ENCODE results near the gene KRT2. TPM values are rescaled to one million over a fixed set of nuclear protein-coding genes. Genes with fewer than 3 reads are reported as not detected.
A peak's percentile ranks its signal among the peaks of the same experiment; 100 is the strongest.

The KRT2 gene
- total RNA-seq, 1 donor from 2014 or later = not detected

DNA sequence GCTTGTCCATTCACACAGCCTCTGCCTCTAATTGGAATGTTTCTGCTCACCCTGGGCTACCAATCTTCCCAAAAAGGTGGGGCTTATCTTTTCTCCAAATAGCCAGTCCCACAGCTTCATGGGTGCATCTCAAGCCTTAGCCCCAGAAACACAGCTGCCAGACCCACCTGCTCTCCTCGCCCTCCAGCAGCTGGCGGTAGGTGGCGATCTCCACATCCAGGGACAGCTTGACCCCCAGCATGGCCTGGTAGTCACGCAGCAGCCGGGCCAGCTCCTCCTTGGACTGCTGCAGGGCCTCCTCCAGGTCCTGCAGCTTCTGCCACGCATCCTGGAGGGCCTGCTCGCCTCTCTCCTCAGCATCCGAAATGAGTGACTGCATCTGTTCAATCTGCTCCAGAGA, 40.2 kb upstream of the KRT2 start:
- H3K27ac ChIP-seq (ENCODE audit: low read depth, low read length) = no peak overlapping the region
- H3K27me3 ChIP-seq (ENCODE audit: control insufficient read depth in 3 of 3, insufficient read depth in 3 of 3, low read length in 3 of 3) = peaks cover 54 to 68% (median 63%) of the 10 kb centered on the region in 3 donors
- H3K9ac ChIP-seq (ENCODE audit: low read depth in 1 of 3, low read length in 3 of 3) = no peak overlapping the region
- no peaks in the 10 kb centered on the region for H3K9me3 ChIP-seq (ENCODE audit: control insufficient read depth in 3 of 3, low read length in 3 of 3)
- peaks cover 0 to 7% (median 4%) of the 10 kb centered on the region in 3 donors for H3K4me1 ChIP-seq (ENCODE audit: control insufficient read depth in 3 of 3, insufficient read depth in 3 of 3, low read length in 3 of 3)
- H3K36me3 ChIP-seq (ENCODE audit: control insufficient read depth in 3 of 3, insufficient read depth in 3 of 3, low read length in 3 of 3) = no peaks in the 10 kb centered on the region
- no peak overlapping the region for H3K4me3 ChIP-seq (ENCODE audit: low read length in 3 of 3)

DNA sequence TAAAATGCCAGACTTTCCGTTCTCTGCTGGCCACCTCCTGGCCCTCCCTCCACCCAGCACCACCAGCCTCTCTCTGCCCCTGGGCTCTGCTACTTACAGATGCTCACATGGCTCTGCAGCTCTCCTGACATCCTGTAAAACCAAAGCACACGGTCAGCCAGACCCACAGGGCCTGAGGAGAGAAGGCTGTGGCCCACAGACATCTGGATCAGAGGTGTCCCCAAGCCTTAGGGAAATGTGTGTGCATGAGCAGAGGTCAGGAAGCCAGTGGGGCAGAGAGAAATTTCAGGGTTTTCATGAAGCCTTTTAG, 39.8 kb upstream of the KRT2 start:
- H3K36me3 ChIP-seq (ENCODE audit: control insufficient read depth in 3 of 3, insufficient read depth in 3 of 3, low read length in 3 of 3) = no peaks in the 10 kb centered on the region
- no peak overlapping the region for H3K27ac ChIP-seq (ENCODE audit: low read depth, low read length)
- H3K27me3 ChIP-seq (ENCODE audit: control insufficient read depth in 3 of 3, insufficient read depth in 3 of 3, low read length in 3 of 3) = peaks cover 52 to 68% (median 65%) of the 10 kb centered on the region in 3 donors
- no peak overlapping the region for H3K4me3 ChIP-seq (ENCODE audit: low read length in 3 of 3)
- no peak overlapping the region for H3K9ac ChIP-seq (ENCODE audit: low read depth in 1 of 3, low read length in 3 of 3)
- H3K4me1 ChIP-seq (ENCODE audit: control insufficient read depth in 3 of 3, insufficient read depth in 3 of 3, low read length in 3 of 3) = peaks cover 0 to 7% (median 4%) of the 10 kb centered on the region in 3 donors
- H3K9me3 ChIP-seq (ENCODE audit: control insufficient read depth in 3 of 3, low read length in 3 of 3) = no peaks in the 10 kb centered on the region

DNA sequence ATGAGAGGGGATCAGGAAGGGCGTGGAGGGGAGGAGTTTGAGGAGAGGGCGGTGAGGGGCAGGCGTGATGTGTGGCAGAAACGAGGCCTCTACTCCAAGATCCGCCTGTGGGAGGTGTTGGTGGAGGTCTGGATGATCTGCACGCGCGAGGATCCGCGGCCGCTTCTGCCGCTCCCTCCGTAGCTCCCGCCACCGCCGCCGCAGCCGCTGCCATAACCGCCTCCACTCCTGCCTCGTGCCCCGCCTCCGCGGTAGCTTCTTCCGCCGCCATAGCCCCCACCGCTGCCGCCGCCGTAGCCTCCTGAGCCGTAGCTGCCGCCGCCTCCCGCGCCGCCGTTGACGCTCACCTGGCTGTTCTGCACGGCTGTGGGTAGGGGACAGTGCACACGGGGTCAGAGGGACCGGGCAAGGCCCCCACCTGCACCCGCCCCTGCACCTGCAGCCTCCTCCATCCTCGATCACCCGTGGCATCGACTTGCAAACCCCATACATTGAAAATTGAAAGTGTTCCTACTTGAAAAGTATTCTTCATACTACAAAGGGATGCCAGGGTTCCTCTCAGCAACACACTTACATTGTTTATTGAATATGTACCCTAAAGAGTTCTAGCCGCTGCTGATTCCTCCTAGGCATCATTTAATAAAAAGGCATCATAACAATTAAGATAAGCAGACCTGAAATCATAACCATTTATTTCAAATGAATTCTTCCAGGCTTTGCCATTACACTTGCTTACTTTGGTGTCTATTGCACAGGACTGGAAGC, 39.2 kb upstream of the KRT2 start:
- Histone ChIP-seq H3K36me3 (ENCODE audit: control insufficient read depth in 3 of 3, insufficient read depth in 3 of 3, low read length in 3 of 3) (no peaks in the 10 kb centered on the region), H3K4me1 (ENCODE audit: control insufficient read depth in 3 of 3, insufficient read depth in 3 of 3, low read length in 3 of 3) (peaks cover 0 to 7% (median 4%) of the 10 kb centered on the region in 3 donors), H3K27me3 (ENCODE audit: control insufficient read depth in 3 of 3, insufficient read depth in 3 of 3, low read length in 3 of 3) (peaks cover 51 to 69% (median 67%) of the 10 kb centered on the region in 3 donors), H3K27ac (ENCODE audit: low read depth, low read length) (no peak overlapping the region), H3K9ac (ENCODE audit: low read depth in 1 of 3, low read length in 3 of 3) (no peak overlapping the region), H3K9me3 (ENCODE audit: control insufficient read depth in 3 of 3, low read length in 3 of 3) (no peaks in the 10 kb centered on the region), H3K4me3 (ENCODE audit: low read length in 3 of 3) (peak overlapping the region in 2 of 3 donors; percentile 40 to 45)

DNA sequence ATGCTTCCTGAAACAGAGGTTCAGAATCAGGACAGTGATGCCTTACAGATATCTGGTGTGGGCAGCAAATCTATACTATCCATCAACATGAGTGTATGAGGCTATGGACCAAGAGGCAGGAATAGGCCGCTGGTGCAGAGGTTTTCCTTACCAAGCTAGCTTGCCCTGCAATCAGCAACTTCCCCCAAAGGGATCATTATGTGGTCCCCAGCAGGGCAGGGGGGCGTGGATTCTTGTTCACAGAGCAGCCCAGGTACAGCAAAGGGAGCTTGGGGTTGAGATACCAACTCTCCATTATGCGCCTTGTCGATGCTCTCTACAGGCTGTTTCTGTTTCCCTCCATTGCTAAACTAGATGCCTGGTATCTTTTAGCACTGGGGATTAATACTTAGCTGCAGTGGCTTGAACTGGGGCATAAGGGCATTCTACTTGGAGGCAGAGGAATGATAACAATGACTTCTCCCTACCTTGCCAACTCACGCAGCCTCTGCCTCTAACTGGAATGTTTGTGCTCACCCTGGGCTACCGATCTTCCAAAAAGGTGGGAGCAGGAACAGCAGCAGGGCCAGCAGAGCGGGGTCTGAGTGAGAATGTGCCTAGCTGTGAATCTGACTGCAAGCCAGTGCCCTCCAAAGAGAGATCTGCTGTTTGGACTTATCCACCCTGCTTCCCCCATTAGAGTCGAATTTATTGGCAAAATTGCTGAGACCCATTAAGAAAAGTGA, 38.5 kb upstream of the KRT2 start:
- Histone ChIP-seq H3K9me3 (ENCODE audit: control insufficient read depth in 3 of 3, low read length in 3 of 3) (no peaks in the 10 kb centered on the region), H3K4me3 (ENCODE audit: low read length in 3 of 3) (peak overlapping the region in 2 of 3 donors; percentile 40 to 45), H3K27me3 (ENCODE audit: control insufficient read depth in 3 of 3, insufficient read depth in 3 of 3, low read length in 3 of 3) (peaks cover 52 to 69% (median 66%) of the 10 kb centered on the region in 3 donors), H3K4me1 (ENCODE audit: control insufficient read depth in 3 of 3, insufficient read depth in 3 of 3, low read length in 3 of 3) (peaks cover 0 to 7% (median 4%) of the 10 kb centered on the region in 3 donors), H3K36me3 (ENCODE audit: control insufficient read depth in 3 of 3, insufficient read depth in 3 of 3, low read length in 3 of 3) (no peaks in the 10 kb centered on the region), H3K27ac (ENCODE audit: low read depth, low read length) (no peak overlapping the region), H3K9ac (ENCODE audit: low read depth in 1 of 3, low read length in 3 of 3) (no peak overlapping the region)

DNA sequence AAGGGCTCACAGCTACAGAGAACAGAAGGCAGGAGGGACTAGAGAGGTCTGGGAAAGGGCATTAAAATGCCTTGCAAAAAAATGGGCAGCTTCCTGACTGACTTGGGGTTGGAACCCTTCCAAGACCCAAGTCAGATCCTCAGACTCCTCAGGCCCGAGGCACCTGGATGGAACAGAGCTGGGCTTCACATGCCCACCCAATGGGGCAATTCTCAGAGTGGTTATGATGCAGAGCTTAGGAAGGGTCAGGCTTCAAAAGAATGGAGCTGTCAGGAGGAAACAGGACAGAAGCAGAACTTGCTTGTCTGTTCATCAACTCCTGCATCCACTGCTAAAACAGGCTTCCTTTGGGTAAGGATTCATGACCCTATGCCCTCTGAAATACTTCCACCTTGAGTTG, 37.9 kb upstream of the KRT2 start:
- Histone ChIP-seq H3K36me3 (ENCODE audit: control insufficient read depth in 3 of 3, insufficient read depth in 3 of 3, low read length in 3 of 3) (no peaks in the 10 kb centered on the region), H3K27me3 (ENCODE audit: control insufficient read depth in 3 of 3, insufficient read depth in 3 of 3, low read length in 3 of 3) (peaks cover 55 to 72% (median 62%) of the 10 kb centered on the region in 3 donors), H3K27ac (ENCODE audit: low read depth, low read length) (no peak overlapping the region), H3K9me3 (ENCODE audit: control insufficient read depth in 3 of 3, low read length in 3 of 3) (no peaks in the 10 kb centered on the region), H3K4me3 (ENCODE audit: low read length in 3 of 3) (no peak overlapping the region), H3K4me1 (ENCODE audit: control insufficient read depth in 3 of 3, insufficient read depth in 3 of 3, low read length in 3 of 3) (peaks cover 0 to 7% (median 4%) of the 10 kb centered on the region in 3 donors), H3K9ac (ENCODE audit: low read depth in 1 of 3, low read length in 3 of 3) (no peak overlapping the region)

DNA sequence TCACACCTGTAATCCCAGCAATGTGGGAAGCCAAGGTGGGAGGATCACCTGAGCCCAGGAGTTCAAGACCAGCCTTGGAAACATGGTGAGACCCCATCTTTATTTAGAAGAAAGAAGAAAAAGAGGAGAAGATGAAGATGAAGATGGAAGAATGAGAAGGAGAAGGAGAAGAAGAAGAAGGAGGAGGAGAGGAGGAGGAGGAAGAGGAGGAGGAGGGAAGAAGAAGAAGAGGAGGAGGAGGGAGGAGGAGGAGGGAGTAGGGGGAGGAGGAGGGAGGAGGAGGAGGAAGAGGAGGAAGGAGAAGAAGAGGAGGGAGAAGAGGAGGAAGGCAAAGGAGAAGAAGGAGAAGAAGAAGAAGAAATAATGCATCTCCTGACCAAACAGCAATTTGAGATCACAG, 37.2 kb upstream of the KRT2 start:
- no peaks in the 10 kb centered on the region for H3K9me3 ChIP-seq (ENCODE audit: control insufficient read depth in 3 of 3, low read length in 3 of 3)
- H3K9ac ChIP-seq (ENCODE audit: low read depth in 1 of 3, low read length in 3 of 3) = no peak overlapping the region
- no peaks in the 10 kb centered on the region for H3K36me3 ChIP-seq (ENCODE audit: control insufficient read depth in 3 of 3, insufficient read depth in 3 of 3, low read length in 3 of 3)
- no peak overlapping the region for H3K4me3 ChIP-seq (ENCODE audit: low read length in 3 of 3)
- no peak overlapping the region for H3K27ac ChIP-seq (ENCODE audit: low read depth, low read length)
- H3K4me1 ChIP-seq (ENCODE audit: control insufficient read depth in 3 of 3, insufficient read depth in 3 of 3, low read length in 3 of 3) = peaks cover 0 to 7% (median 4%) of the 10 kb centered on the region in 3 donors
- peaks cover 55 to 72% (median 57%) of the 10 kb centered on the region in 3 donors for H3K27me3 ChIP-seq (ENCODE audit: control insufficient read depth in 3 of 3, insufficient read depth in 3 of 3, low read length in 3 of 3)

DNA sequence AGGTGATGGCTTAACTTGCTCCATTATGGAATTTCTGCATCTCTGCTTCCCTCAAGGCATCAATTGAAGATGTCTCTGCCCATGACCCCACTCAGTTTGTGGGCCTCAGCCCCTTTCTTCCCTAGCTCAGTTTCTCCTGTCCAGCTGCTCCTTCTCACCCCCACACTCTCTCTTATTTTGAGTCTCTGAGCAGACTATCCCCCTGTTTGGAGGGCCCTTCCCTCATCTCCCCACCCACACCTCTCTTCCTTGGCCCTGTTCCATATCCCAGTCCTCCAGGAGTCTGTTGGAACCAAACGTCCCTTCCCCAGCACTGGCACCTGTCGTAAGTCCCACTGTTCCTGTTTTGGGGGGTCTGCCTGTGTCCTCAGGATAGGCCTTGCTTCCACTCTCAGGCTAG, 36.5 kb upstream of the KRT2 start:
- H3K36me3 ChIP-seq (ENCODE audit: control insufficient read depth in 3 of 3, insufficient read depth in 3 of 3, low read length in 3 of 3) = no peaks in the 10 kb centered on the region
- H3K4me1 ChIP-seq (ENCODE audit: control insufficient read depth in 3 of 3, insufficient read depth in 3 of 3, low read length in 3 of 3) = peaks cover 0 to 7% (median 4%) of the 10 kb centered on the region in 3 donors
- H3K27me3 ChIP-seq (ENCODE audit: control insufficient read depth in 3 of 3, insufficient read depth in 3 of 3, low read length in 3 of 3) = peaks cover 55 to 79% (median 57%) of the 10 kb centered on the region in 3 donors
- no peak overlapping the region for H3K27ac ChIP-seq (ENCODE audit: low read depth, low read length)
- H3K4me3 ChIP-seq (ENCODE audit: low read length in 3 of 3) = no peak overlapping the region
- H3K9me3 ChIP-seq (ENCODE audit: control insufficient read depth in 3 of 3, low read length in 3 of 3) = no peaks in the 10 kb centered on the region
- H3K9ac ChIP-seq (ENCODE audit: low read depth in 1 of 3, low read length in 3 of 3) = no peak overlapping the region

DNA sequence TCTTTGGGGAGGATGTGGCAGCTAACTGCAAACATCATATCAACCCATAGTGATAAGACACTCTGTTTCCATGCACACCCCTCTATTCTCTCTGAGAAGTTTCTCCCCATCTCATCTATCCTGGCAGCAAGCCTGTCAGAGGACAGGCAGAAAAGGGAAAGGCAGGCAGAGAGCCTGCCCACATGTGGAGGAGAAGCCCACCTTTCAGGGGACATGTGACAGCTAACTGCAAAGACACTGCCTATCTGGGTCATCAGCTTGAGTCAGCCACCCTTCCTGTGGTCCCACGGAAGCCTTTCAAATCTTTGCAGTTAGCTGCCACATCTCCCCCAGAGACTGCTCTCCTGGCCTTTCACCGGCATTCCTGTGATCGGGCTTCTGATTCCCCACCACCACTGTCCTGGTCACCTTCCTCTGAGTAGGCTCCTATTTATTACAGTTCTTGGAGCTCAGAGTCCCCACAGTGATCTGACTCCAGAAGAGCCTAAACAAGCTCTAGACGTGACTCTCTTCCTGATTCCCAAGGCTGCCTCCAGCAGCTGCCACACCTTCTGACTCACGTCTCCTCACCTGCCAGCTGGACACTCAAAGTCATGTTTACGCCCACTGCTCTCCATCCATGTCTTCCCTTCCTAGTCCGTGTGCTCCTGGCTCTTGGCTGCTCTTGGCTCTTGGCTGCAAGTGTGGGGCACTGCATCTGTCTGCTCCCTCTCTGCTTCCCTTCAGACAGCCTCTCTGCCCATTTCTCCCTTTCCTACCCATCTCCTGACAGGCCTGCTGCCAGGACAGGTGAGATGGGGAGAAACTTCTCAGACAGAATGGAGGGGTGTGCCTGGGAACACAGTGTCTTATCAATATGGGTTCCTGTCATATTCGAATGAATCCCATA, 35.7 kb upstream of the KRT2 start:
- Histone ChIP-seq H3K36me3 (ENCODE audit: control insufficient read depth in 3 of 3, insufficient read depth in 3 of 3, low read length in 3 of 3) (no peaks in the 10 kb centered on the region), H3K4me3 (ENCODE audit: low read length in 3 of 3) (no peak overlapping the region), H3K27me3 (ENCODE audit: control insufficient read depth in 3 of 3, insufficient read depth in 3 of 3, low read length in 3 of 3) (peaks cover 48 to 72% (median 53%) of the 10 kb centered on the region in 3 donors), H3K4me1 (ENCODE audit: control insufficient read depth in 3 of 3, insufficient read depth in 3 of 3, low read length in 3 of 3) (peaks cover 0 to 7% (median 4%) of the 10 kb centered on the region in 3 donors), H3K27ac (ENCODE audit: low read depth, low read length) (no peak overlapping the region), H3K9ac (ENCODE audit: low read depth in 1 of 3, low read length in 3 of 3) (no peak overlapping the region), H3K9me3 (ENCODE audit: control insufficient read depth in 3 of 3, low read length in 3 of 3) (no peaks in the 10 kb centered on the region)

DNA sequence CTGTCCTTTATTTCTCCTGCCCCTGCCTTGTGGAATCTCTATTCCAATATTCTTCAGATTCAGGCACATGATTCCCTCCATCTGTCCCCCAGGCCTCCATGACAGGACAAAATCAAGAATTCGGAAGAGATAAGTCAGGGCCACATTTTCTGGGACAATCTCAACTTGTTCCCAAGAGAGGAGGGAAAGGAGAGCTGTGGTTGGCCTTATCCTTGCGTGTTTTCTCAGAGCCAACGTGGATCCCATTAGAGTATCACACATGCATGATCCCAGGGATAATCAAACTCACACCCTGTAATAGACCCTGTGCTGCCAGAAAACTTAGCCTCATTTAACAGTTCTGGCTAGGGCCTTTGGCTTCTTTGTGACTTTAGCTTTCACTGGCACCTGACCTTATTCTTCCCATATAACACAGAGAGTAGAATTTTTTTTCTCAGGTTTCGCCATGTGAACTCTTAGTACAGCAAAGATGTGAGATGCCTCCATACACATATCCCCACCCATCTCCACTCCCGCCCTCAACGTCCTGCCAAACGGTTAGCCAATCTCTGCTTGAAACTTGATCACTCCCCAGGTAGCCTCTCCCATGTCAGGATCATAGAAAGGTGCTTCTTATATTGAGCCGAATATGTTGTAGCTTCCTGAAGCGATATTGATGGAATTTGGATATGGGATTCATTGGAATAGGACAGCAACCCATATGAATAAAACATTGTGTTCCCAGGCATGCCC, 34.9 kb upstream of the KRT2 start:
- peaks cover 40 to 64% (median 45%) of the 10 kb centered on the region in 3 donors for H3K27me3 ChIP-seq (ENCODE audit: control insufficient read depth in 3 of 3, insufficient read depth in 3 of 3, low read length in 3 of 3)
- no peak overlapping the region for H3K4me3 ChIP-seq (ENCODE audit: low read length in 3 of 3)
- H3K9me3 ChIP-seq (ENCODE audit: control insufficient read depth in 3 of 3, low read length in 3 of 3) = no peaks in the 10 kb centered on the region
- H3K27ac ChIP-seq (ENCODE audit: low read depth, low read length) = no peak overlapping the region
- H3K4me1 ChIP-seq (ENCODE audit: control insufficient read depth in 3 of 3, insufficient read depth in 3 of 3, low read length in 3 of 3) = peaks cover 0 to 7% (median 4%) of the 10 kb centered on the region in 3 donors
- no peak overlapping the region for H3K9ac ChIP-seq (ENCODE audit: low read depth in 1 of 3, low read length in 3 of 3)
- no peaks in the 10 kb centered on the region for H3K36me3 ChIP-seq (ENCODE audit: control insufficient read depth in 3 of 3, insufficient read depth in 3 of 3, low read length in 3 of 3)

All from skeletal muscle tissue (tissue), 4 donors.